Measurements from ENCODE around the gene CCT4.

DNA sequence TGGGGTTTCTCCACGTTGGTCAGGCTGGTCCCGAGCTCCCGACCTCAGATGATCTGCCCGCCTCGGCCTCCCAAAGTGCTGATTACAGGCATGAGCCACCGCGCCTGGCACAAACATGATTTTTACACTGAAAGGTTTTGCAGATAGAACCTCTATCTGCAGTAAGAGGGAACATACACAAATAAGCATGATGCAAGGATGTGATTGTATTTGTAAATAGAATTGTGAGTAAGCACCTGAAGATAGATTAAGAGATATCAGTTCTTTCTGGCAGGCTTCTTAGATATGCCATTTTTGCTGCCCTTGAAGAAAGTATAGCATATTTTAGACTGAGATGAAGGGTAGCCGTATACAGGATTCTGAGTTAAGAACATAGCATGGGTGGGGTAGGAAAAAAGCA, 20.7 kb upstream of the CCT4 start:
- TF ChIP-seq CTCF (IDR thresholded peaks at IDR 0.05 in 8 of 11, conservative IDR thresholded peaks at IDR 0.05 in 3 of 11) (no peak), POLR2AphosphoS5 (IDR thresholded peaks at IDR 0.05) (no peak)

Data from spleen (tissue), 7 donors.